NCI-H2029 treated with DMSO at 0.1 percent for 48 hours (cell line): ENCODE measurements around the gene TMEM205.
A peak's percentile ranks its signal among the peaks of the same experiment; 100 is the strongest.
"Not testable (repeated sequence)": the region's sequence is repeated elsewhere in the genome, so short reads cannot be mapped to it uniquely, and the experiment has no call there.

Source experiments
- DNase-seq: peaks from one replicate; lab custom pipeline; 2025; lab: John Stamatoyannopoulos, UW

The TMEM205 gene

DNA sequence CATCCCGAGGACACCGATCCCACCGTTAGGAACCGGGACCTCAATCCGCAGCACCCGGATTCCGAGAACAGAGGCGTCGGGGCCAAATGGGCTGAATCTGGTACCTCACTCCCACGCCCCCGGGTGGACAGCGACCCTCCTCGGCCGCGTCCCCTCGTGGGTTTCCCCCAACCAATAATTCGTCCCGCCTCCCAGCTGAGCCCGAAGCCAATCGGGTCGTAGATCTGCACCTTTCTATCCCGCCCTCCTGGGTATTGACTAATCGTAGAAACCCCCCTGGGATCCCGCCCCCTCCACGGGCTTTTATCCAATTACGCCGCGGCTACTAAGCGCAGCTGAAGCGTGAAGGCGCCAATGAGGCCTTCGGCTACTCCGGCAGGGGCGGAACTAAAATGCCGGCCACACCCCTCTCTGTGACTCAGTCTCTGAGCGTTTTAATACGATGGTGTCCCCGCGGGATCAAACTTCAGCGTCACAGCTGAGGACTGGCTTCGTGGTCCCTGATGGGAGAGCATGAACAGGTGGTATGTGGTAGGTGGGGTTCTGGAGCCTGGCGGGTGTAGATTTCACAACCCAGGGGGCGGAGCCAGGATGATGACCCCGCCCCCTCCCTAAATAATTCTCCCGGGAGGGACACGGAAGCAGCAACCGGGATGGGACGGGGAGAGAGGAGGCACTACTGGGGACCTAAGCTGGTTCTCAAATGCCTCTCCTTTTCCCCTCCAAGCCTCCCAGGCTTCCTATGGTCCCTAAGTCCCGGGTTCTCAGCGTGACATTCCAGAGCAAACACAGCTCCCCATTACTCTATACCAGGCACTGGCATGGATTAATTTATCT is at the start of gene TMEM205, which contains the start of gene CCDC159:
TSS of gene TMEM205 (minus strand) at position 165 of the 837 bp plus-strand sequence. CDS start 649 bp downstream, outside the sequence.
TSS of gene CCDC159 (plus strand) at position 416 of the 837 bp plus-strand sequence. CDS start at position 504, 88 bp downstream.
- DNase-seq, result peak; percentile 95

DNA sequence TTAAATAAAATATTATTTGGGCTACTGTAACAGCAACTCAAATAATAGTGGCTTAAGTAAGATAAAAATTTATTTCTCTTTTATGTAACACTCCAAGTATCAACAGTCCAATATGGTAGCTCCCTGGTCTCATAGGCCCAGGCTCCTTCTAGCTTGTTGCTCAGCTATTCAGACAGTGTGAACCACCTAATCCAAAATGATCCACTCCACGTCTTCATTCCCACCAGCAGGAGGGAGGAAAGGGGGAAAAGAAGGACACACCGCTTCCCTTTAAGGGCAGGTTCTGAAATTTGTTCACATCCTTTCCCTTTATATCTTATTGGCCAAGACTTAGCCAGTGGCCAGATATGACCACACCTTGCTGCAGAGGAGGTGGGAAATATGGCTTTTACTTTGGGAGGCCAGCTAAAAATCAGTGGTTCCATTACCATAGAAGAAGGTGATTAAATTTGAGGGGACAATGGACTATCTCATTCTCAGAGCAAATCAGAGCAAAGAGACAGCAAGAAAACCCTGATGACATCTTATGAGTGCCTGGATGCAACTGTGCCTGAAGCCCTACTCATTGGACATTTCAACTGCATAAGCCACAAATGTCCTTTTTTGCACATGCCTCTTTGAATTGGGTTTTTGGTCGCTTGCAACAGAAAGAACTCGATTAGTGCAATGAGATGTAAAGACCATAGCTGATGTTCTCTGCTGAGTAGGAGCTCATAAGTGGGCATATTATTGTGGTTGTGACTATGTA is 45.0 kb upstream of the TMEM205 start:
- DNase-seq, result no peak

DNA sequence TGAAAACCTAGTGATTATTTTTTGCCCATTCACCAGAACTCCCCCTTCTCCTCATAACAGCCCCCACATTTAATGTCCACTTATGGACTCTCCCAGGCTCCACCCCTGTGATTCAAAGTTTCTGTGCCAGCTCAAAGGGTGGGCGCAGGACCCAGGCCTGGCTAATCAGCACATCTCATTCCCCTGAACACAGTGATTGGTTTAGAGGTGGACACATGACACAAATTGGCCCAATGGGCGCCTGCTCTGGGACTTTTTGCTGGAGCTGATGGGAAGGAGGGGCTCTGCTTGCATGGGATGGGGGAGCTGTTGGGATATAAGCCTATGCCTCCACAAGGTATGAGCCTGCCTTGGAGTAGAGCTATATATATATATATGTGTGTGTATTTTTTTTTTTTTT is 44.3 kb upstream of the TMEM205 start:
- no peak for DNase-seq

DNA sequence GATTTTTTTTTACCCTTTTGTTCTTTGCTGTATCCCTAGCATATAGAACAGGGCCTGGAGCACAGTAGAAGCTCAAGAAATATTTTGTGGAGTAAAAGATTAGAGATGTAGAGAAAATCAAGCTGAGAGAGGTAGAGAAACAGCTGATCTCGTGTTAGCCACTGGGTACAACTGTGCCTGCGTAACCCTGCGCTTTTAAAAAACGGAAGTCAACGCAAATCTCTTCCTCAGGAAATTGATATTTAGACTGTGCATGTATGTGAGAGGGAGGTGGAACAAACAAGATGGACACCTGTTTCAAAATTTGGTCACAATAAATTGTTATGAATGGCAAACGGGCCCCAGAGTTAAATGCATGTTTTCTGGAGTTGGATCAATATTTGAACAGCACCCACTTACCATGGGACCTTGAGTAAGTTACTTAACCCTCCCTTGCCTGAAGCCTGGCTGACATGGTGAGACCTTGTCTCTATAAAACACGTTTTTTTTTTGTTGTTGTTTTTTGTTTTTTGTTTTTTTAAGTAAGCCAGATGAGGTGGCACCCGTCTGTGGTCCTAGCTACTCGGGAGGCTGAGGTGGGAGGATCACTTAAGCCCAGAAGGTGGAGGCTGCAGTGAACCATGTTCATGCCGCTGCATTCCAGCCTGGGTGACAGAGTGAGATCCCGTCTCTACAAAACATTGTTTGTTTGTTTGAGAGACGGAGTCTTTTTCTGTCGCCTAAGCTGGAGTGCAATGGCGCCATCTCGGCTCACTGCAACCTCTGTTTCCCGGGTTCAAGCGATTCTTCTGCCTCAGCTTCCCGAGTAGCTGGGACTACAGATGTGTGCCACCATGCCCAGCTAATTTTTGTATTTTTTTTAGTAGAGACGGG is 41.3 kb upstream of the TMEM205 start:
- no peak for DNase-seq

DNA sequence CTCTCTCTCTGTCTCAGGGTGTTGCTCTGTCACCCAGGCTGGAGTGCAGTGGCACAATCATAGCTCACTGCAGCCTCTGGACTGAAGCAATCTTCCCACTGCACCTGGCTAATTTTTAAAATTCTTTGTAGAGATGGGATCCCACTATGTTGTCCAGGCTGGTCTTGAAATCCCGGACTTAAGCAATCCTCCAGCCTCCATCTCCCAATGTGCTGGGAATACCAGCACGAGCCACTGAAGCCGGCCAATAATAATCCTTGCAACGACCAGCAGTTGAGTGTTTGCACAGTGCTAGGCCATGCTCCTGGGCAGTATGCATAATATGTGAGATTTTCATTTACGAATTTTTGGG is 38.7 kb upstream of the TMEM205 start:
- no peak for DNase-seq

DNA sequence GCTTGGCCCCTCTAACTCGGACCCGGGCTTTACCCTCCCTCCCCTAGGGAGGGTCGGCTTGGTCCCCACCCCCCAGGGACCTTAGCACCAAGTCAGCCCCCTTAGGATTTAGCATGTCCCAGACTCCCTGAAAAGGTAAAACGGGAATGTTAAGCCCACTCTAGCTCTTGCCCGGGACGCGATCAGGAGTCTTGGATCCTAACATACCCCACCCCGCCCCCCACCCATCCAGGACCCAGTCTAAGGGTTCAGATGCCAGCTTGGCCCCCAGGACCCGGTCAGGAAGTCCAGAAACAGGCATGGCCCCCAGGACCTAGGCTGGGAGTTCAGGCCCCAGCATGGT is 37.6 kb upstream of the TMEM205 start:
- no peak for DNase-seq

DNA sequence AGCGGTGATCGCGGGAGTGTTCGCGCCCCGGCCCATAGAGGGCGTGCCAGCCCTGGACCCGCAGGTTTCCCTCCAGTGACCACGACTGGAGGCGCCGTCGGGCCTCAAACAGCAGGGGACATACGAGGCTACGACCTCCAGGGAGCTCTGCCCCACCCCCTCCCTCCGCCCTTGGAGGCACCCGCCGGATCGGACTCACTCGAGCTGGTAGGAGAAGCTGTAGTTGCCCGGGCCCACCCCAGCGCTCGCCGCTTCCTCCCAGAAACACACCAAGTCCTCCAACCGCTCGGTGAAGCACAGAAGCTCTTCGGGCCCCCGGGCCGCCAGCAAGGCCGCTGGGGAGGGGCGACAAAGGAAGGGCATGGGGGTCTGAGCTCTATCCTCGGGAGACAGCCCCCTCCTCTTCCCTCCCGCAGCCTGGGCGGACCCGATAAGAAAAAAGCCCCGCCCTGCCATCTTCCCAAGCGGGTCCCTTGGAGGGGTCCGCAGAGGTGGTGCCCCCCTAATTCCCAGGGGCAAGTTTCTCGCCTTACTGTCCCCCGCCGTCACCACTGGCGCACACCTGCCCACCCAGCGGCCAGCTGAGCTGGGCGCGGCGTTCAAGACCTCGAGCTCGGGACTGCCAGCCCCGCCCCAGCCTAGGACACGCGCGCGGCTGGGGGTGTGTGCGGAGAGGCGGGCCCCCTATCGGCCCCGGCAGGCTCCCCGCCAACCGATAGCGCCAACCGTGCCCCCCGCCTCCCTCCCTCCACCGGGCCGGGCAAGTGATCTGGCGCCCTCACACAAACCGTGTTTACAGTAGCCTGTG is 37.0 kb upstream of the TMEM205 start:
- no peak for DNase-seq

DNA sequence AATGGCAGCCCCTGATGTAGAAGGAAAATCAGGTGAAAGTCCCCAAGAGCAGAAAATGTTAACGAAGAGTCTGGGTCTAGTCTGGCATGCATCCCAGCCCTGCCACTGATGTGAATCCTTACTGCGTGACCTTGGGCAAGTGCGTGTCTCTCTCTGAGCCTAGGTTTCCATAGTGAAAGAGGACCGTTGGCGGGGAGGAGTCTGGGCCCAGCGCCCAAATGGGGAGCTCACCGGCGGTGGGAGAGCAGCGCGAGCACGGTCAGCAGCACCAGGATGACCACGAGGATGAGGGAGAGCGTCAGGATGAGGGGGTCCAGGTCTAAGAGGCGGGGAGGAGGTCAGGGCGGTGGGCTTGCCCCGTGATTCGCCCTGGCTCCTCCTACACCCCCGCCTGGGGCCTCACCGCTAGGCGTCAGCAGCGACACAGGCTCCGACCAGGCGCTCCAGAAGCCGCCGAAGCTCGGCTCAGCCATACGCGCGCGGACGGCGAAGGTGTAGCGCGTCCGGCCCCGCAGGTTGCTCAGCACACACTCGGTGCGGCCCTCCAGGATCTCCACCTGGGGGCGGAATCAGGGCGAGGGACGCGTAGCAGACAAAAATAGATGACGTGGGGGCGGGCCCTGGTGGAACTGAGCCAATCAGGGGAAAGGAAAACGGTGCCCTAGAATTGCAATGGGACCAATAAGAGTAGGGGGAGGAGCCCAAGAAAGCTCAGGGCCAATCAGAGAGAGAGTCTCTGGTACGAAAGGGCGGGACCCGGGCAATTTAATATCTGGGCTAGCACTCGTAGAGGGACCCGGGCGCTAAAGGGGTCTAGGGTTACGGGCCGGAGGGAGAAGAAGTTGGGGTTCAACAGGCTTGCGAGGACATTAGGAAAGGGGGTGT is 34.8 kb upstream of the TMEM205 start:
- DNase-seq, result peak; percentile 98

DNA sequence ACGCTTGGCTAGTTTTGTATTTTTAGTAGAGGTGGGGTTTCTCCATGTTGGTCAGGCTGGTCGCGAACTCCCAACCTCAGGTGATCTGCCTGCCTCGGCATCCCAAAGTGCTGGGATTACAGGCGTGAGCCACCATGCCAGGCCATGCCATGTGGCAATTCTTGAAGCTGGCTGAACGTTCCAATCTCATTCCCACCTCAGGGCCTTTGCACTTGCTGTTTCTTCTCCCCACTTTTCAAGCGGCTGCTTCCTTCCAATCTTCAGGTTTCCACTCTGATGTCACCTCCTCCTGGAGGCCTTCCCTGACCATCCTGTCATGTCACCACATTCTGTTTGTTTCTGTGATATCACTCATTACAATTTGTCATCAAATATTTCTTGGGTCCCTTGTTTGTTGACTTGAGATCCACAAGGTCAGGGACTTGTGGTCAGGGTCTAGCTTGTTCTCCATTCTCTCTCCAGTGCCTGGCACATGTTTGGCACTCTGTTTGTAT is 33.8 kb upstream of the TMEM205 start:
- no peak for DNase-seq

DNA sequence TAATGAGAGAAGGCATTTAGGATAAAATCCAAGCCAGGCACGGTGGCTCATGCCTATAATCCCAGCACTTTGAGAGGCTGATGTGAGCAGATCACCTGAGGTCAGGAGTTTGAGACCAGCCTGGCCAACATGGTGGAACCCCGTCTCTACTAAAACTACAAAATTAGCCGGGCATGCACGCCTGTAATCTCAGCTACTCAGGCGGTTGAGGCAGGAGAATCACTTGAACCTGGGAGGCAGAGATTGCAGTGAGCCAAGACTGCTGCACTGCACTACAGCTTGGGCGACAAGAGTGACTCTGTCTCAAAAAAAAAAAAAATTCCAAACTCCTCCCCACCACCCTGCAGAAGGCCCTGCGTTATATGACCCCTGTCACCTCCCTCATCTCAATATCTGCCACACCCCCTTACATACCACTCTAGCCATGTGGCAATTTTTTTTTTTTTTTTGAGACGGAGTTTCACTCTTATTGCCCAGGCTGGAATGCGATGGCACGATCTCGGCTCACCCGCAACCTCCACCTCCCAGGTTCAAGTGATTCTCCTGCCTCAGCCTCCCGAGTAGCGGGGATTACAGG is 33.3 kb upstream of the TMEM205 start:
- DNase-seq, result not testable (repeated sequence)

DNA sequence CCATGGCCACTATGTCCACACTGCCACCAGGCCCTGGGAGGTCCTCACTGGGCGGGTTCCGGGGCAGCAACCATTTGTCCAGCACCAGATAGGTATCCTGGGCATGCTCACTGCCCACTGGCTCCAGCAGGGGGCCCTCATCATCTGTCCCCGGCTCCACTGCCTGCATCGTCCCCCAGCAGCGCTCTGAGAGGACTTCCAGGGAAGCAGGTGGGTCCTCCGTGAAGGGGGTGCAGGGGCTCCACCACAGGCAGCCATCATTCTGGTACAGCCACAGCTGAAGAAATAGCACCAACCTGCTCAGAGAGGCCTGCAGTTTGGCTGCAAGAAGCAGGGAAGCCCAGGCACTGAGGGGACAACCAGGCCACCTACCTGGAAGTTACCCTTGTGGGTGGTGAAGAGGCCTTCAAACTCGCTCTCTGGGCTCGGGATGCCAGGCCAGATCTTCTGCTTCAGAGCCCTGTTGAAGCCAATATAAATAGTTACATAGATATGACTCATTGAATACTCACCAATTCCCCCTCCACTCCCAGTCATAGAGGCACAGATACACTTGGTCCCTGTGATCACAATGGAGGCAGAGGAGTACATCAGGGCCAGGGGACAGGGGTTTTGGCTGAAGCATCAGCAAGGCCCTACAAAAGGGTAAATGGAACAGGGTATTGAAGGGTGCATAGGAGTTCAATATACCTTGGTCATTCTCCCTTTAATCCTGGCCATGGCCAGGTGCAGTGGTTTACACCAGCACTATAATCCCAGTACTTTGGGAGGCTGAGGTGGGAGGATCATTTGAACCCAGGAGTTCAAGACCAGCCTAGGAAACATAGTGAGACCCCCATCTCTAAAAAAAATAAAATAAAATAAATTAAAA is 32.5 kb upstream of the TMEM205 start:
- DNase-seq, result no peak

DNA sequence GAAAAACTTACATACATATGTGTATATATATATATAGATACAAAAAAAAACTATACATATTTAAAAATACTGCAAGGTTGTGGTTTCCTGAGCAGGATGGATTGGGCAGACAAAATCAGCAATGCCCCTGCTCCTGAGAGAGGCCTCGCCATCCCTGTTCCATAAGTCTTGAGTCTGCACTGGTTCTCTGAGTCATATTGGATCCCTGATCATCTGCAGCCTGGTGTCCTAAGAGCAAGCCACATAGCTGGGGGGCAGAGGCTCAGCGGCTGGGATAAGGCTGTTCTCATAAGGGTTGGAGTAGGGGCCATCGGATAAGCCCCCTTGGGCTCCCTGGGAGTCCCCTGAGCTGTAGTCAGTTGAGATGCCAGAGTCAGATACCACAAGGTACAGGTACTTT is 31.7 kb upstream of the TMEM205 start:
- DNase-seq, result no peak

DNA sequence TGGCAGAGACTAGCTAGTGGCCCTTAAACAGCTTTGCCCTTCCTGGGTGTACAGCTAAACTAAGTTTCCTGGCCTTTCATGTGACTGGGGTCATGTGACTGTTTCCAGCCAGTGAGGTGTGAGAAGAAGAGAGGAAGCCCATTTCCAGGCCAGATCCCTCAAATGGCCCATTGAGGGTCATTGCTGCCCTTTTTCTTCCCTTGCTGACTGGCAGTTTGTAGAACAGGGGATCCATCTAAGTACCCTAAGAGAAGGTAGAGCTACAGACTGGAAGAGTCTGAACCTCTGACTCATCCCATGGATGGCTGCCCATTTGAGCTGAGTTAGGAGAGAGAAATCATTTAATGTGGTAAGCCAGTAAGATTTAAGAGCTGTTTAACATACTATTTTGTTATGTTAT is 31.2 kb upstream of the TMEM205 start:
- DNase-seq, result no peak

DNA sequence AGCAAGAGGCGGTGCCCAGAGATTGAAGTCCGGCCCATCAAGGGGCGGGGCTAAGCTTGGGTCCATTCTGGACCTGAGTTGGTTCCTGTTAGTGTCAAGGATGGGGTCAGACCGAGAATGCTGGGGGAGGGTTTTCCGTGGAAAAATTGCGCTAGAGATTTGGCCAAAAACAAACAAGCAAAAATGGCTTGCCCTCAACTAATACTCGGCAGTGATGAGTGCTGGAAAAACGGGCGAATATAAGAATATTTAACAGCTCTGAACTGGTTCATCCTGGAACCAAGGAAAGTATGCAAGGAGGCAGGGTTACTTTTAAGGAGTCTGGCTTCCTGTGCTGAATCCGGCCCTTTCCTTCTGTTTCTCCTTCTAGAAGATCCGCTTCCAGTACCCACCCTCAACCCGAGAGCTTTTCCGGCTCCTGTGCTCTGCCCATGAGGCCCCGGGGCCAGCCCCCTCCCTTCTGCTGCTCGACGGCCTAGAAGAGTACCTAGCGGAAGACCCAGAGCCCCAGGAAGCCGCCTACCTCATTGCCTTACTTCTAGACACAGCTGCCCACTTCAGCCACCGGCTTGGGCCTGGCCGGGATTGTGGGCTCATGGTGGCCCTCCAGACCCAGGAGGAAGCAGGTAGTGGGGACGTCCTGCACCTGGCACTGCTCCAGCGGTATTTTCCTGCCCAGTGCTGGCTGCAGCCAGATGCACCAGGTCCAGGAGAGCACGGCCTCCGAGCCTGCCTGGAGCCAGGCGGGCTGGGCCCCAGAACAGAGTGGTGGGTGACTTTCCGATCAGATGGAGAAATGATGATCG is 29.3 kb upstream of the TMEM205 start:
- DNase-seq, result peak; percentile 64

DNA sequence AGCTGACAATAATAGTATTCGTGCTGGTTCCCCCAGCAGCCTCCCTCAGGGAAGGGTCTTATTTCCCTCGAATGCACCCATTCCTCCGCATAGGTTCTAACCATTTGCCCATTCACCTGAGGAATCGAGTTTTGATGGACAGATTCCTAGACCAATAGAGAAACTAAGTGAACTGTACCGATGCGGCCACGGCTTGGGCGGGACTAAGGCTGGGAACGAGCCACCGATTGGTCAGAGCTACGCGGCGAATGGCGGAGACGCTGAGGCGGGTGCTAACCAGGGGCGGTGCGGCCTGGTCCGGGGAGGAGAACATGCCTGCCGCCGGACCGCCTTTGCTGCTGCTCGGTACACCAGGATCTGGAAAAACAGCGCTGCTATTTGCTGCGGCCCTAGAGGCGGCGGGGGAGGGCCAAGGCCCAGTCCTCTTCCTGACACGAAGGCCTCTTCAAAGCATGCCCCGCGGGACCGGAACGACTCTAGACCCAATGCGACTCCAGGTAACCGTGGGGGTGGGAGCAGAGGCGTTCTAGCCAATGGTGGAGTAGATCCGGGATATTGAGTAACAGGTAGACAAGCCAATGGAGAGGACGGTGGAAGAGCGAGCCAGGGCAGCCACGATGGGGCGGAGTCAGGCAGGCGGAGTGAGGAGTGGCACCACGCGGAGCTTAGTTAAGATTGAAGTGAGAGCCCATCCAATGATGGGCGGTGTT is 28.5 kb upstream of the TMEM205 start, which contains the start of gene SWSAP1:
TSS of gene SWSAP1 (plus strand) at position 234 of the 710 bp plus-strand sequence. CDS start at position 249, 15 bp downstream.
- DNase-seq, result peak; percentile 99

DNA sequence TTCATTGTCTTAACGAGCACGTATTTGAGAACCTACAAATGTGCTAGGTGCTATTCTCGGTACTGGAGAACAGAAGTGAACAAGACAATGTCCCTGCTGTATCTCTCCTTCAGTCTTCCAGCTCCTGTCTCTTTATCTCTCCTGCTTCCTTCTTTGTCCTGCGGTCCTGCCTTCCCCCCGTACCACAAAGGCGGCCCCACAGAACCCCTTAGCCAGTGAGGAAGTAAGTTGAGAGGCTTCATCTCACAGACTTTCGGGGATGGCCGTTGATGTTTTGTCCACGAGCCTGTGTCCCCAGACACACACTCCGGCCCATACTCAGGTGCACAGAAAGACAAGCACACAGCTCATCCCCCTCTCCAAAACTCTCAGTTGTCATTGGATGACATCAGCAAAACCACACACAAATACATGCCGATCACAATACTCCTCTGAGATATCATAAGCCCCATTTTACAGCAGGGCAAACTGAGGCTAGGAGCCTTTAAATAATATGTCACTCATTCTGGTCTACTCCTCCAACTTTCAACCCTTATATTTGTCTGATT is 27.9 kb upstream of the TMEM205 start:
- DNase-seq, result no peak
